GM03348 (cell line): ENCODE measurements around the gene PARP3.
A peak's percentile ranks its signal among the peaks of the same experiment; 100 is the strongest.
"Not testable (repeated sequence)": the region's sequence is repeated elsewhere in the genome, so short reads cannot be mapped to it uniquely, and the experiment has no call there.

ENCODE experiments used
- DNase-seq: peaks from one replicate; pipeline ENCODE4 v3.0.0; 2012; ENCODE audit warnings: low spot score

PARP3 gene

GRCh38 chr3:51985063-51985462 is 42.9 kb downstream of the PARP3 start:
- no peak for DNase-seq

- DNase-seq, result no peak
These were observed 44.1 kb downstream of the PARP3 start for GRCh38 chr3:51986010-51986947.

GRCh38 chr3:51987568-51987967 is 45.4 kb downstream of the PARP3 start:
- no peak for DNase-seq

- no peak for DNase-seq
These were observed 46.4 kb downstream of the PARP3 start for GRCh38 chr3:51988286-51989146.

GRCh38 chr3:51990501-51990971 is 48.4 kb downstream of the PARP3 start:
- DNase-seq, result not testable (repeated sequence)

GRCh38 chr3:51992017-51992682 is 50.0 kb downstream of the PARP3 start:
- no peak for DNase-seq

GRCh38 chr3:51993657-51994056 is 51.5 kb downstream of the PARP3 start:
- DNase-seq, result not testable (repeated sequence)

GRCh38 chr3:51994530-51994929 is 52.4 kb downstream of the PARP3 start:
- no peak for DNase-seq

- peak; percentile 95 for DNase-seq
These were observed 53.4 kb downstream of the PARP3 start, which contains the start of gene RPL29 for GRCh38 chr3:51995346-51996163. Gene RPL29, minus strand, starts transcription at chr3:51995895. Its CDS starts 434 bp downstream, at chr3:51995461.

GRCh38 chr3:51997172-51997571 is 55.0 kb downstream of the PARP3 start:
- no peak for DNase-seq

GRCh38 chr3:51997935-51998596 is 55.9 kb downstream of the PARP3 start:
- DNase-seq, result no peak
